Pancreas (tissue), 10 donors: ENCODE data around the gene GPATCH2L. TPM values are rescaled to one million over a fixed set of nuclear protein-coding genes. Genes with fewer than 3 reads are reported as not detected.

Experiments used
- ATAC-seq, 4 donors: fragments of 200-7000 bp; cut with Tn5 transposase; one replicate each; pipeline versions ENCODE4 v1.8.0 to v1.9.1; 2020; ENCODE audit warnings: mild to moderate bottlenecking in 4 of 4, moderate library complexity in 4 of 4
- DNase-seq, 6 donors: peaks; one replicate each; pipeline ENCODE4 v3.0.0-alpha.2; 2020
- FAIRE-seq: peaks from 2 replicates; lab custom pipeline; 2012; peaks lifted over from hg19 to GRCh38; lab: Jason Lieb, UNC
- H3K27ac ChIP-seq, 4 donors: fragments of 200-600 bp; sonication (generic); 1 replicate in 3 of 4; 2 replicates in 1 of 4; pipeline versions ENCODE4 v1.5.0 to v1.8.0; 2020
- H3K27me3 ChIP-seq, 4 donors: fragments of 200-600 bp; one replicate each; pipeline ENCODE4 v1.8.0; 2021
- H3K36me3 ChIP-seq, 3 donors: fragments of 200-600 bp; sonication (generic) in 1 of 3; one replicate each; pipeline versions ENCODE4 v1.5.0 to v1.8.0; 2020 to 2021
- H3K4me1 ChIP-seq, 3 donors: fragments of 200-600 bp; one replicate each; pipeline ENCODE4 v1.8.0; 2021
- H3K4me3 ChIP-seq, 4 donors: fragments of 200-600 bp; sonication (generic) in 2 of 4; one replicate each; pipeline versions ENCODE4 v1.5.0 to v1.8.0; 2020 to 2021
- H3K9me3 ChIP-seq, 4 donors: fragments of 200-600 bp; one replicate each; pipeline ENCODE4 v1.8.0; 2021
- CTCF ChIP-seq, 4 donors: fragments of 200-600 bp; sonication (generic) in 3 of 4; IDR thresholded peaks; one replicate each; pipeline versions ENCODE4 v1.5.0 to v1.8.0; 2021; ENCODE audit warnings: antibody characterized with exemption in 4 of 4
- WGBS, 2 donors: extraction: QIAGEN DNeasy Blood & Tissue Kit; methylation state at CpG; one replicate each; pipeline ENCODE4 v1.1.7; 2013; 5-methylcytosine and 5-hydroxymethylcytosine counted together
- intact Hi-C, 3 donors: fragments of 100-400 bp; cut with DNase I; formaldehyde crosslinking; loops; one replicate each; pipeline versions ENCODE4 v1.11.1 to v1.14.2; 2022
- polyA plus RNA-seq, 2 donors: library from polyadenylated mRNA; stranded (reverse); fragments of 200-250 nt; gene quantifications; one replicate each; pipeline ENCODE4 v1.2.3, GENCODE V29; 2013
- total RNA-seq, 6 donors: library from RNA; stranded (reverse); fragmentation: NEBNext Ultra II Directional in 4 of 6; extraction: Animal tissue kit (Norgen Biotek cat#: 25700) in 4 of 6; gene quantifications; one replicate each; pipeline versions ENCODE4 v1.2.1 to v1.2.4, GENCODE V29; 2021 to 2023
- donor health status: healthy with polysubstance abuse.
- donor health status: DM: no; HTN: no; CAD: no; lungs with moderate emphysema.
- donor health status: DM: no; HTN: no; CAD: no.
- donor health status: control.
- donor health status: control.
- donor health status: Bipolar disorder and iron deficiency.
- donor health status: DM: yes; HTN: yes; CAD: no.
- donor health status: DM: no; HTN: no; CAD: no.
- donor health status: DM: no; HTN: no; CAD: no.
- donor health status: DM: yes; HTN: yes; CAD: no.

The GPATCH2L gene
- total and polyA plus RNA-seq, 8 donors: 3.0 to 29.7 (median 16.7) TPM

- TF ChIP-seq CTCF (IDR thresholded peaks at IDR 0.05): no peak
- peak in 1 of 6 donors; percentile 42 for DNase-seq
- Histone ChIP-seq H3K4me1 (no peaks in the 10 kb centered on the region), H3K27me3 (no peaks in the 10 kb centered on the region), H3K27ac (no peak overlapping the region), H3K36me3 (peaks cover 0 to 6% (median 0%) of the 10 kb centered on the region in 3 donors), H3K9me3 (no peaks in the 10 kb centered on the region), H3K4me3 (no peak overlapping the region)
- no peak for FAIRE-seq
- peak in 3 of 4 donors; percentile 68 to 95 (median 82) for ATAC-seq
- intact Hi-C loops: no loop called here
- 89 to 91% methylated on average over 11 of the region's 11 CpGs for WGBS, 2 donors
Measured at GRCh38 chr14:76203086-76204001, 51.6 kb downstream of the GPATCH2L start.

GRCh38 chr14:76204461-76205230 lies 52.9 kb downstream of the GPATCH2L start:
- Histone ChIP-seq H3K27me3 (no peaks in the 10 kb centered on the region), H3K4me1 (no peaks in the 10 kb centered on the region), H3K27ac (no peak overlapping the region), H3K9me3 (no peaks in the 10 kb centered on the region), H3K36me3 (peaks cover 0 to 4% (median 0%) of the 10 kb centered on the region in 3 donors), H3K4me3 (no peak overlapping the region)
- DNase-seq: no peak
- ATAC-seq: no peak
- FAIRE-seq: no peak
- WGBS, 2 donors: 93 to 95% methylated on average over 5 of the region's 5 CpGs
- intact Hi-C loops: no loop called here
- no peak for TF ChIP-seq CTCF (IDR thresholded peaks at IDR 0.05)

- Histone ChIP-seq H3K9me3 (no peaks in the 10 kb centered on the region), H3K36me3 (no peaks in the 10 kb centered on the region), H3K27ac (no peak overlapping the region), H3K4me3 (no peak overlapping the region), H3K4me1 (no peaks in the 10 kb centered on the region), H3K27me3 (no peaks in the 10 kb centered on the region)
- TF ChIP-seq CTCF (IDR thresholded peaks at IDR 0.05): no peak
- intact Hi-C loops: no loop called here
- FAIRE-seq: no peak
- no peak for DNase-seq
- 94 to 97% methylated on average over 5 of the region's 5 CpGs for WGBS, 2 donors
- no peak for ATAC-seq
Measured at GRCh38 chr14:76205708-76206107, 54.0 kb downstream of the GPATCH2L start.

- Histone ChIP-seq H3K27me3 (no peaks in the 10 kb centered on the region), H3K4me3 (no peak overlapping the region), H3K4me1 (no peaks in the 10 kb centered on the region), H3K27ac (no peak overlapping the region), H3K9me3 (no peaks in the 10 kb centered on the region), H3K36me3 (no peaks in the 10 kb centered on the region)
- no peak for TF ChIP-seq CTCF (IDR thresholded peaks at IDR 0.05)
- DNase-seq (no peak), ATAC-seq (no peak), FAIRE-seq (no peak)
- 64% methylated on average over 5 of the region's 5 CpGs for WGBS, 2 donors
- intact Hi-C loops: no loop called here
Measured at GRCh38 chr14:76208340-76208739, 56.6 kb downstream of the GPATCH2L start.
